ENCODE data around the gene FZD10. TPM values are rescaled to one million over a fixed set of nuclear protein-coding genes. Genes with fewer than 3 reads are reported as not detected.

The FZD10 gene
- polyA plus RNA-seq, 1 donor (not counting 4 experiments of a cell fraction or from before 2014, with no cell fraction given) = 0.55 TPM

DNA sequence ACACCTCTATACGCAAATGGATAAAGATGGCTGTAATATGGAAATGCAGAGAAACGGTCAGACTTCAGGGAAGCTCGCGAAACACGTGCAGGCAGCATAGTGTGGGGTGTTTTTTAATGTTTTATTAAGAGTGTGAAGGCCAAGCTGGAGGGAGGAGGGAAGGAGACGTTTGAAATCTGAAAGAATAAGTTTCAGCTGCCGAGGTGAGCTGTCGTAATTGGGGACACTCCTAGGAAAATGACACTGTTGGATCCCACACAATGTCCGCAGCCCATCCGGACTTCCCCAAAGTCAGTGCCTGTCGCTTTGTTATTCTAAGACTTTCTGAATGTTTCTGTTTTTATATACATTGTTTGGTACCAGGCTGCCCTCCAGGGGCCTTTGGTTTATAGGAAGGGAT, 8.3 kb downstream of the FZD10 start:
- dilution Hi-C loops (cut with MboI; ENCODE audit: extremely low pct_ligation_motif_present, low sequenced_read_pairs) = no loop called here
- no peak overlapping the region for H3K27ac ChIP-seq (ENCODE audit: control insufficient read depth, insufficient read depth, low read length)
- DNase-seq (ENCODE audit: low read depth, low spot score) = no peak
- no peak overlapping the region for H3K4me2 ChIP-seq (ENCODE audit: control insufficient read depth, extremely low read depth, insufficient read depth, low read depth, low read length)
- no peak overlapping the region for H3K9ac ChIP-seq (ENCODE audit: control insufficient read depth, extremely low read depth, insufficient read depth, low read length)
- H3K4me1 ChIP-seq (ENCODE audit: control insufficient read depth, extremely low read depth, insufficient read depth, low read length) = no peaks in the 10 kb centered on the region
- no peak for TF ChIP-seq EZH2 (IDR thresholded peaks at IDR 0.05; ENCODE audit: low read length)
- TF ChIP-seq, protein P1, sequence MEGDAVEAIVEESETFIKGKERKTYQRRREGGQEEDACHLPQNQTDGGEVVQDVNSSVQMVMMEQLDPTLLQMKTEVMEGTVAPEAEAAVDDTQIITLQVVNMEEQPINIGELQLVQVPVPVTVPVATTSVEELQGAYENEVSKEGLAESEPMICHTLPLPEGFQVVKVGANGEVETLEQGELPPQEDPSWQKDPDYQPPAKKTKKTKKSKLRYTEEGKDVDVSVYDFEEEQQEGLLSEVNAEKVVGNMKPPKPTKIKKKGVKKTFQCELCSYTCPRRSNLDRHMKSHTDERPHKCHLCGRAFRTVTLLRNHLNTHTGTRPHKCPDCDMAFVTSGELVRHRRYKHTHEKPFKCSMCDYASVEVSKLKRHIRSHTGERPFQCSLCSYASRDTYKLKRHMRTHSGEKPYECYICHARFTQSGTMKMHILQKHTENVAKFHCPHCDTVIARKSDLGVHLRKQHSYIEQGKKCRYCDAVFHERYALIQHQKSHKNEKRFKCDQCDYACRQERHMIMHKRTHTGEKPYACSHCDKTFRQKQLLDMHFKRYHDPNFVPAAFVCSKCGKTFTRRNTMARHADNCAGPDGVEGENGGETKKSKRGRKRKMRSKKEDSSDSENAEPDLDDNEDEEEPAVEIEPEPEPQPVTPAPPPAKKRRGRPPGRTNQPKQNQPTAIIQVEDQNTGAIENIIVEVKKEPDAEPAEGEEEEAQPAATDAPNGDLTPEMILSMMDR (optimal IDR thresholded peaks at IDR 0.05 in 1 of 3, IDR thresholded peaks at IDR 0.05 in 1 of 3, conservative IDR thresholded peaks at IDR 0.05 in 1 of 3; ENCODE audit: extremely low read depth in 1 of 3, insufficient read depth in 2 of 3, low read length in 3 of 3) = no peak
- FAIRE-seq = no peak
- H4K20me1 ChIP-seq (ENCODE audit: control insufficient read depth, extremely low read depth, insufficient read depth, low read length) = no peaks in the 10 kb centered on the region
- no peaks in the 10 kb centered on the region for H3K36me3 ChIP-seq (ENCODE audit: control insufficient read depth in 2 of 2, extremely low read depth in 1 of 2, insufficient read depth in 2 of 2, low read length in 2 of 2)
- H3K9me1 ChIP-seq (ENCODE audit: control insufficient read depth, extremely low read depth, insufficient read depth, low read length) = no peaks in the 10 kb centered on the region
- H3K27me3 ChIP-seq (ENCODE audit: control insufficient read depth, extremely low read depth, insufficient read depth, low read length) = peaks cover 11% of the 10 kb centered on the region
- no peak overlapping the region for H3K4me3 ChIP-seq (ENCODE audit: control insufficient read depth in 2 of 3, extremely low read depth in 1 of 3, insufficient read depth in 2 of 3, low read depth in 1 of 3, low read length in 3 of 3)
- H2AFZ ChIP-seq (ENCODE audit: control insufficient read depth, low read length) = no peak overlapping the region
- H3K9me3 ChIP-seq (ENCODE audit: control insufficient read depth, low read depth, low read length) = no peaks in the 10 kb centered on the region
- H3K79me2 ChIP-seq (ENCODE audit: control insufficient read depth, insufficient read depth, low read length) = no peaks in the 10 kb centered on the region

DNA sequence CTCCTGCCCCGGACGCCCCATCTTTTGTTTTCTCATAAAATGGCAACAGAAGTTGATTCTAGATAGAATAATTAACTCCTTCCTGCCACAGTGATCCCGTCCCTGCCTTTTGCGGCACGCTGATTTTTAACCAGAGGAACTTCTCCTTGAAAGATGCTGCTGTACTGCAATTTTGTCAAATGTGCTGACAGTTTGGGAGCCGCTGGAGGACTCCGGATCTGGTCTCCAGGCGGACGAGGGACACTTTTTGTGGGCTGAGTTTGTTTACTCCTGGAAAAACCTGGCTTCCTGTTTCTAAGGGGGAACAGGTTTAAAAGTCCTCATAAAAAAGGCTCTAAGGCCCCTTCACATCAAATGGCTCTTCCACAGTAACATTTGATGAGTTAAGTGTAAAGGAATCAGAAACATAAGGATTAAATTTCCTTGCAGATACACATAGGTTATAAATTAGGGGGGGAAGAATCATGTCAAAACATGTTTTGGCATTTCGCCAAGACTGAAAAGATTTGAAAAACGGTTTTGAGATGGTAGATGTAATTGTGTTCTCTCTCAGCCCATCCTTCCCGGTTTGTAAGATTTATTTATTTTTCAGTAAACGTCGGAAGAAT, 15.5 kb downstream of the FZD10 start:
- H3K79me2 ChIP-seq (ENCODE audit: control insufficient read depth, insufficient read depth, low read length) = no peaks in the 10 kb centered on the region
- H3K27ac ChIP-seq (ENCODE audit: control insufficient read depth, insufficient read depth, low read length) = no peak overlapping the region
- no peaks in the 10 kb centered on the region for H3K9me1 ChIP-seq (ENCODE audit: control insufficient read depth, extremely low read depth, insufficient read depth, low read length)
- dilution Hi-C loops (cut with MboI; ENCODE audit: extremely low pct_ligation_motif_present, low sequenced_read_pairs) = no loop called here
- no peak overlapping the region for H3K4me3 ChIP-seq (ENCODE audit: control insufficient read depth in 2 of 3, extremely low read depth in 1 of 3, insufficient read depth in 2 of 3, low read depth in 1 of 3, low read length in 3 of 3)
- no peaks in the 10 kb centered on the region for H4K20me1 ChIP-seq (ENCODE audit: control insufficient read depth, extremely low read depth, insufficient read depth, low read length)
- H3K4me1 ChIP-seq (ENCODE audit: control insufficient read depth, extremely low read depth, insufficient read depth, low read length) = no peaks in the 10 kb centered on the region
- DNase-seq (ENCODE audit: low read depth, low spot score) = no peak
- TF ChIP-seq EZH2 (IDR thresholded peaks at IDR 0.05; ENCODE audit: low read length) = no peak
- TF ChIP-seq, protein P1 (optimal IDR thresholded peaks at IDR 0.05 in 1 of 3, IDR thresholded peaks at IDR 0.05 in 1 of 3, conservative IDR thresholded peaks at IDR 0.05 in 1 of 3; ENCODE audit: extremely low read depth in 1 of 3, insufficient read depth in 2 of 3, low read length in 3 of 3) = no peak
- no peaks in the 10 kb centered on the region for H3K9me3 ChIP-seq (ENCODE audit: control insufficient read depth, low read depth, low read length)
- H3K4me2 ChIP-seq (ENCODE audit: control insufficient read depth, extremely low read depth, insufficient read depth, low read depth, low read length) = no peak overlapping the region
- FAIRE-seq = no peak
- no peak overlapping the region for H3K9ac ChIP-seq (ENCODE audit: control insufficient read depth, extremely low read depth, insufficient read depth, low read length)
- no peak overlapping the region for H2AFZ ChIP-seq (ENCODE audit: control insufficient read depth, low read length)
- no peaks in the 10 kb centered on the region for H3K36me3 ChIP-seq (ENCODE audit: control insufficient read depth in 2 of 2, extremely low read depth in 1 of 2, insufficient read depth in 2 of 2, low read length in 2 of 2)
- no peaks in the 10 kb centered on the region for H3K27me3 ChIP-seq (ENCODE audit: control insufficient read depth, extremely low read depth, insufficient read depth, low read length)

All from keratinocyte (primary cell).